Neural cell (in vitro differentiated cells): ENCODE data around the gene SLC22A5. TPM values are rescaled to one million over a fixed set of nuclear protein-coding genes. Genes with fewer than 3 reads are reported as not detected.

ENCODE experiments used
- H2AFZ ChIP-seq: fragments of 200-600, 300-800 bp; sonication (generic), shearing (Covaris generic); 2 replicates; pipeline ENCODE4 v1.6.0; 2014; ENCODE audit warnings: low read depth, mild to moderate bottlenecking, antibody characterized with exemption, low read length, moderate library complexity
- H3F3A ChIP-seq: fragments of 200-600 bp; shearing (Covaris generic); 2 replicates; pipeline ENCODE4 v1.6.1; 2016; ENCODE audit warnings: mild to moderate bottlenecking, moderate library complexity, mixed read lengths, antibody characterized with exemption, low read length; ENCODE audit not compliant: insufficient read depth, poor library complexity, severe bottlenecking
- H3K27ac ChIP-seq: fragments of 200-600, 300-800 bp; sonication (generic), shearing (Covaris generic); 2 replicates; pipeline ENCODE4 v1.5.1; 2014; ENCODE audit warnings: mild to moderate bottlenecking, low read length, moderate library complexity
- H3K27me3 ChIP-seq: fragments of 300-800, 200-600 bp; sonication (generic), shearing (Covaris generic); 2 replicates; pipeline ENCODE4 v1.6.0; 2014; ENCODE audit warnings: mild to moderate bottlenecking, low read depth, low read length, moderate library complexity; ENCODE audit not compliant: insufficient read depth
- H3K36me3 ChIP-seq: fragments of 300-800, 200-600 bp; sonication (generic), shearing (Covaris generic); 2 replicates; pipeline ENCODE4 v1.5.1; 2014; ENCODE audit warnings: mild to moderate bottlenecking, antibody characterized with exemption, low read length, moderate library complexity; ENCODE audit not compliant: insufficient read depth
- H3K4me2 ChIP-seq: fragments of 300-800, 200-600 bp; sonication (generic), shearing (Covaris generic); 2 replicates; pipeline ENCODE4 v1.6.0; 2014; ENCODE audit warnings: mild to moderate bottlenecking, low read length
- H3K4me3 ChIP-seq: fragments of 300-800, 200-600 bp; sonication (generic), shearing (Covaris generic); 2 replicates; pipeline ENCODE4 v1.5.1; 2014; ENCODE audit warnings: mild to moderate bottlenecking, low read length, moderate library complexity
- H3K79me2 ChIP-seq: fragments of 200-600 bp; shearing (Covaris generic); replicated peaks from 2 replicates; pipeline ENCODE4 v1.6.0; 2014; ENCODE audit warnings: mild to moderate bottlenecking, low read length, moderate library complexity; ENCODE audit not compliant: insufficient read depth
- H3K9ac ChIP-seq: fragments of 300-800, 200-600 bp; sonication (generic), shearing (Covaris generic); 2 replicates; pipeline ENCODE4 v1.6.1; 2016; ENCODE audit warnings: mild to moderate bottlenecking, low read length, mixed read lengths
- H3K9me2 ChIP-seq: fragments of 200-600 bp; shearing (Covaris generic); 2 replicates; pipeline ENCODE4 v1.6.1; 2016; ENCODE audit warnings: mild to moderate bottlenecking, low read length, mixed read lengths; ENCODE audit not compliant: insufficient read depth
- H3K9me3 ChIP-seq: fragments of 200-600, 300-800 bp; sonication (generic), shearing (Covaris generic); 2 replicates; pipeline ENCODE4 v1.6.1; 2016; ENCODE audit warnings: mild to moderate bottlenecking, mixed run types, low read length, moderate library complexity, mixed read lengths
- H4K20me1 ChIP-seq: fragments of 200-600 bp; shearing (Covaris generic); 2 replicates; pipeline ENCODE4 v1.6.1; 2016; ENCODE audit warnings: mild to moderate bottlenecking, mixed run types; ENCODE audit not compliant: insufficient read depth
- EP300 ChIP-seq: fragments of 450-650 bp; conservative IDR thresholded peaks from 2 replicates; pipeline ENCODE4 v1.6.1; 2014; ENCODE audit warnings: antibody characterized with exemption, mild to moderate bottlenecking, moderate library complexity; ENCODE audit not compliant: poor library complexity, severe bottlenecking
- EZH2 ChIP-seq: fragments of 200-600, 300-800 bp; shearing (Covaris generic), sonication (generic); IDR thresholded peaks from 2 replicates; pipeline ENCODE4 v1.6.1; 2014; ENCODE audit warnings: antibody characterized with exemption, low read length, borderline replicate concordance, mild to moderate bottlenecking; ENCODE audit not compliant: insufficient read depth, poor library complexity, severe bottlenecking
- MXI1 ChIP-seq: fragments of 450-650 bp; conservative IDR thresholded peaks from 2 replicates; pipeline ENCODE4 v1.6.1; 2014; ENCODE audit warnings: antibody characterized with exemption, mild to moderate bottlenecking; ENCODE audit not compliant: poor library complexity, severe bottlenecking
- POLR2AphosphoS5 ChIP-seq: IDR thresholded peaks from 2 replicates; pipeline ENCODE4 v1.6.1; 2012
- RAD21 ChIP-seq: fragments of 450-650 bp; conservative IDR thresholded peaks from 2 replicates; pipeline ENCODE4 v1.6.1; 2014; ENCODE audit warnings: antibody characterized with exemption, mild to moderate bottlenecking, moderate library complexity
- SMC3 ChIP-seq: fragments of 450-650 bp; conservative IDR thresholded peaks from 2 replicates; pipeline ENCODE4 v1.6.1; 2014; ENCODE audit warnings: antibody characterized with exemption, mild to moderate bottlenecking, moderate library complexity; ENCODE audit not compliant: poor library complexity
- TAF1 ChIP-seq: IDR thresholded peaks from 2 replicates; pipeline ENCODE4 v1.6.1; 2012; ENCODE audit warnings: low read depth
- polyA plus RNA-seq: library from polyadenylated mRNA; depleted of rRNA; stranded (reverse); fragments of >200 nt; gene quantifications from 2 replicates; pipeline ENCODE4 v1.2.3, GENCODE V29; 2014
- TF ChIP-seq, protein P1 (sequence below): fragments of 450-650 bp; IDR thresholded peaks from 2 replicates; pipeline ENCODE4 v1.5.1; 2014; ENCODE audit warnings: antibody characterized with exemption, mild to moderate bottlenecking, moderate library complexity; ENCODE audit not compliant: poor library complexity, severe bottlenecking
- TF ChIP-seq, protein P2 (sequence below): IDR thresholded peaks from 2 replicates; pipeline ENCODE4 v1.6.1; 2012; ENCODE audit warnings: borderline replicate concordance

SLC22A5 gene
- polyA plus RNA-seq, 1 donor from 2014 or later: 5.5 TPM

DNA sequence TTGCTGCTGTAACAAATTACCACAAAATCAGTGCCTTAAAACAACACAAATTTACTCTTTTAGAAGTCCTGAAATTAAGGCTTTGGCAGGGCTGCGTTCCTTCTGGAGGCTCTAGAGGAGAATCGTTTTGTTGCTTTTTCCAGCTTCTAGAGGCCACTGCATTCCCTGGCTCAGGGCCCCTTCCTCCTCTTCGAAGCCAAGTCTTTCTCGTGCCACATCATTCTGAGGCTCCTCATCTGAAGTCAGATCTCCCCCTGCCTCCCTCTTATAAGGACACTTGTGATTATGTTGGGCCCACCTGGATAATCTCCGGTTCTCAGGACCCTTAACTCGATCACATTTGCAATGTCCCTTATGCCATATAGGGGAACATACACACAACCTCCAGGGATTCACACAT, 48.0 kb downstream of the SLC22A5 start:
- no peak overlapping the region for H3K4me2 ChIP-seq
- no peaks in the 10 kb centered on the region for H3K36me3 ChIP-seq
- no peaks in the 10 kb centered on the region for H3K9me3 ChIP-seq
- no peaks in the 10 kb centered on the region for H3K79me2 ChIP-seq
- no peaks in the 10 kb centered on the region for H3K9me2 ChIP-seq
- no peak overlapping the region for H2AFZ ChIP-seq
- no peaks in the 10 kb centered on the region for H3F3A ChIP-seq
- H3K27ac ChIP-seq: no peak overlapping the region
- H3K9ac ChIP-seq: no peak overlapping the region
- no peaks in the 10 kb centered on the region for H3K27me3 ChIP-seq
- TF ChIP-seq SMC3 (no peak), EP300 (no peak), POLR2AphosphoS5 (no peak), RAD21 (no peak), MXI1 (no peak), TAF1 (no peak), EZH2 (no peak)
- TF ChIP-seq, protein P1, sequence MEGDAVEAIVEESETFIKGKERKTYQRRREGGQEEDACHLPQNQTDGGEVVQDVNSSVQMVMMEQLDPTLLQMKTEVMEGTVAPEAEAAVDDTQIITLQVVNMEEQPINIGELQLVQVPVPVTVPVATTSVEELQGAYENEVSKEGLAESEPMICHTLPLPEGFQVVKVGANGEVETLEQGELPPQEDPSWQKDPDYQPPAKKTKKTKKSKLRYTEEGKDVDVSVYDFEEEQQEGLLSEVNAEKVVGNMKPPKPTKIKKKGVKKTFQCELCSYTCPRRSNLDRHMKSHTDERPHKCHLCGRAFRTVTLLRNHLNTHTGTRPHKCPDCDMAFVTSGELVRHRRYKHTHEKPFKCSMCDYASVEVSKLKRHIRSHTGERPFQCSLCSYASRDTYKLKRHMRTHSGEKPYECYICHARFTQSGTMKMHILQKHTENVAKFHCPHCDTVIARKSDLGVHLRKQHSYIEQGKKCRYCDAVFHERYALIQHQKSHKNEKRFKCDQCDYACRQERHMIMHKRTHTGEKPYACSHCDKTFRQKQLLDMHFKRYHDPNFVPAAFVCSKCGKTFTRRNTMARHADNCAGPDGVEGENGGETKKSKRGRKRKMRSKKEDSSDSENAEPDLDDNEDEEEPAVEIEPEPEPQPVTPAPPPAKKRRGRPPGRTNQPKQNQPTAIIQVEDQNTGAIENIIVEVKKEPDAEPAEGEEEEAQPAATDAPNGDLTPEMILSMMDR: no peak
- TF ChIP-seq, protein P2, sequence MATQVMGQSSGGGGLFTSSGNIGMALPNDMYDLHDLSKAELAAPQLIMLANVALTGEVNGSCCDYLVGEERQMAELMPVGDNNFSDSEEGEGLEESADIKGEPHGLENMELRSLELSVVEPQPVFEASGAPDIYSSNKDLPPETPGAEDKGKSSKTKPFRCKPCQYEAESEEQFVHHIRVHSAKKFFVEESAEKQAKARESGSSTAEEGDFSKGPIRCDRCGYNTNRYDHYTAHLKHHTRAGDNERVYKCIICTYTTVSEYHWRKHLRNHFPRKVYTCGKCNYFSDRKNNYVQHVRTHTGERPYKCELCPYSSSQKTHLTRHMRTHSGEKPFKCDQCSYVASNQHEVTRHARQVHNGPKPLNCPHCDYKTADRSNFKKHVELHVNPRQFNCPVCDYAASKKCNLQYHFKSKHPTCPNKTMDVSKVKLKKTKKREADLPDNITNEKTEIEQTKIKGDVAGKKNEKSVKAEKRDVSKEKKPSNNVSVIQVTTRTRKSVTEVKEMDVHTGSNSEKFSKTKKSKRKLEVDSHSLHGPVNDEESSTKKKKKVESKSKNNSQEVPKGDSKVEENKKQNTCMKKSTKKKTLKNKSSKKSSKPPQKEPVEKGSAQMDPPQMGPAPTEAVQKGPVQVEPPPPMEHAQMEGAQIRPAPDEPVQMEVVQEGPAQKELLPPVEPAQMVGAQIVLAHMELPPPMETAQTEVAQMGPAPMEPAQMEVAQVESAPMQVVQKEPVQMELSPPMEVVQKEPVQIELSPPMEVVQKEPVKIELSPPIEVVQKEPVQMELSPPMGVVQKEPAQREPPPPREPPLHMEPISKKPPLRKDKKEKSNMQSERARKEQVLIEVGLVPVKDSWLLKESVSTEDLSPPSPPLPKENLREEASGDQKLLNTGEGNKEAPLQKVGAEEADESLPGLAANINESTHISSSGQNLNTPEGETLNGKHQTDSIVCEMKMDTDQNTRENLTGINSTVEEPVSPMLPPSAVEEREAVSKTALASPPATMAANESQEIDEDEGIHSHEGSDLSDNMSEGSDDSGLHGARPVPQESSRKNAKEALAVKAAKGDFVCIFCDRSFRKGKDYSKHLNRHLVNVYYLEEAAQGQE: no peak
- no peaks in the 10 kb centered on the region for H4K20me1 ChIP-seq
- H3K4me3 ChIP-seq: no peak overlapping the region

DNA sequence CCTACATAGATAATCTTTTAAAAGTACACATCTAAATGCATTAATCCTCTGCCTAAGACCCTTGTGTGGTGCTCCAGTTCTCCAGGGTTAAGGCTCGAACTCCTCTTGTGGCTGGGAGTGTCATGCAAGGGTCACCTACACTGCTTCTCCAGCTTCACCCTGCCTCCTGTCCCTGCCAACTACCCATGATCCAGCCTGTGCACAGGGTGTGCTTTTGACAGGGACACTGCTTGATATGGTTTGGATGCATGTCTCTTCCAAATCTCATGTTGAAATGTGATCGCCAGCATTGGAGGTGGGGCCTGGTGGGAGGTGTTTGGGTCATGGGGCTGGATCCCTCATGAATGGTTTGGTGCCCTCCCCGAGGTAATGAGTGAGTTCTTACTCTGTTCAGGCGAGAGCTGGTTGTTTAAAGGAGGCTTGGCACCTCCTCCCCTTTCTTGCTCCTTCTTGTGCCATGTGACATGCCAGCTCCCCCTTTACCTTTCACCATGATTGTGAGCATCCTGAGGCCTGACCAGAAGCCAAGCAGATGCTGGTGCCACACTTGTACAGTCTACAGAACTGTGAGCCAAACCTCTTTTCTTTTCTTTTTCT, 48.5 kb downstream of the SLC22A5 start:
- Histone ChIP-seq H3K9me3 (no peaks in the 10 kb centered on the region), H3K4me3 (no peak overlapping the region), H3K79me2 (no peaks in the 10 kb centered on the region), H2AFZ (no peak overlapping the region), H3K27ac (no peak overlapping the region), H3K9ac (no peak overlapping the region), H3K27me3 (no peaks in the 10 kb centered on the region), H3K36me3 (no peaks in the 10 kb centered on the region), H3K9me2 (no peaks in the 10 kb centered on the region), H3F3A (no peaks in the 10 kb centered on the region), H4K20me1 (no peaks in the 10 kb centered on the region), H3K4me2 (no peak overlapping the region)
- TF ChIP-seq RAD21 (no peak), EZH2 (no peak), MXI1 (no peak), TAF1 (no peak), EP300 (no peak), SMC3 (no peak), POLR2AphosphoS5 (no peak)
- TF ChIP-seq, protein P2: no peak
- TF ChIP-seq, protein P1: no peak
